Measurements from ENCODE around the gene SLC25A45.
A peak's percentile ranks its signal among the peaks of the same experiment; 100 is the strongest.

SLC25A45 gene

GRCh38 chr11:65389294-65389980, 7.0 kb upstream of the SLC25A45 start:
- DNase-seq (ENCODE audit: low read depth in 2 of 2), result no peak

DNA sequence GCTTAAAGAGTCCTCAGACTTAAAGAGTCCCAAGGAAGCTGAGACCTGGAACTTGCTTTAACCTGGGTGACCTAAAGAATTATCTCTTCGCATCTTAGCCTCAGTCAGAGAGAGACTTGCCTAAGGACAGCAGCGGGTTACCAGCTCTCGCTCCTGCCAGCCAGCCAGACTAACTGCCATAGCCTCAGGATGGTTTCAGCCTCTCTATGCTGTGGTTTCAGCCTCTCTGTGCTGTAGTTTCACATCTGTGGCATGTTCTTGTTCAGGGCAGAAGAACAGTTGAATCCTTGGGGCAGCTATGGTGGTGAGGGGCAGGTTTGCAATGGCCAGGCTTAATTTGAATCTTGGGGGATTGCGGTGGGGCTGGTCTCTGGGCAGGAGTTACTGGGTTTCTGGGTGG, 6.3 kb upstream of the SLC25A45 start:
- no peak for DNase-seq (ENCODE audit: low read depth in 2 of 2)

DNA sequence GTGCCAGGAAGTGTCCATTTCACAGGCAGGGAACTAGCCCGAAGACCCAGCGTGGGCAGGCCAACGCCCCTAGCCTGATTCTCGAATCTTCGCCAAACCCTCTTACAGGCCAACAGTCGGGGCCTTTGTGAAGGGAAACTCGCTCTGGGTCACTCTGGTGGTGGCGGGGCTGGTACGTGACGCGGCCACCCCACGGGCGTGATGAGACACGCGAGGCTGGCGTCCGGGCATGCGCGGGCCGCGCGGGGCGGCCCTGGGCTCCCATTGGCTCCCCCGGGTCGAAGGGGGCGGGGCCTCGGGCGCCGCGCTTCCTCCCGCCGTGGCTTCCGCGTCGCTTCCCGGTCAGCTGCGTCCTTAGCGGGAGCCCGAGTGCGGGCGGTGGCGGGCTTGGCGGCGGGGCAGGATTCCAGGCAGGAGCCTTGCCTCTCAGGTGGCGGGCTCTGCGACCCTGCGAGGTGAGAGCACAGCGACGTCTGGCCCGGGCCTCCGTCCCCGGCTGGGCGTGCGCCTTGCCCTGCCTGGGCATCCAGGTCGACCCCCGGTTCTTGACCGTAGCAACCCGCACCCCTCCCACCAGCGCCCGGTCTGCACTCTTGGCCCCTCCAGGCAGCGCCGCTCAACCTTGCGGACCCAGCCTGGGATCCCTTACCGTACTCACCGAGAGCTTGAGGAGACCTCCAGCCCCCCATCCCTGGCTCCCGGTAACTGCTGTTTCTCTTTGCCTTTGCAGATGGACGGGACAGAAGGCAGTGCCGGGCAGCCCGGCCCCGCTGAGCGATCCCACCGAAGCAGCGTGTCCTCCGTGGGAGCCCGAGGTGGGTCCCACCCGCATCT, 4.1 kb upstream of the SLC25A45 start, which contains the start of gene FRMD8:
Gene FRMD8 (plus strand): TSS at position 331 of the 834 bp plus-strand sequence. CDS start 400 bp downstream, at position 731.
- peak; percentile 70 to 76 for DNase-seq (ENCODE audit: low read depth in 2 of 2)

GRCh38 chr11:65384301-65384889, 1.9 kb upstream of the SLC25A45 start:
- no peak for DNase-seq (ENCODE audit: low read depth in 2 of 2)

GRCh38 chr11:65383778-65384177, 1.3 kb upstream of the SLC25A45 start:
- DNase-seq (ENCODE audit: low read depth in 2 of 2), result no peak

DNA sequence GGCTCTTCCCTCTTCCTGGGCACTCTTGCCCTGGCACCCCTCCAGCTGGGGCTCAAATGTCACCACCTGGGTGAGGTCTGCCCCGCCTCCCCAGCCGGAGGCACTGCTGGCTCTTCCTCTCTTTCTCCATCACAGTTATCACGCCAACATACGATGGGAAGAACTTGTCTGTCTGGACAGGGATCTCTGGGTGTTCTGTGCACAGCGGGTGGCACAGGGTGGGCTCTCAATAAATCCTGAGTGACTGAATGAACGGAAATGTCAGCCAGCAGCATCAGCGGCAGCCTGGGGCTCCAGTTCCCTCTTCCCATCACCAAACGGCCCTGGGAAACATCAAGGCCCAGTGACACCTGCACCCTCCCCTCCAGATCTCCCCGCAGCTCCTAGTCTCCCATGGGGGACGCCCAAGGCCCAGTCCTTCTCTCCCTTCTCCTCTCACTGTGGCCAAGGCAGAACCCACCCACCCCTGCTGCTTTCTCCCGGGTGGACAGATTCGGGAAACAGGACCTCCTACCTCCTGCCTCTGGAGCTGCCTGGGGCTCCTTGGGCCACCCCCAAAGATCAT, 440 bp upstream of the SLC25A45 start:
- DNase-seq (ENCODE audit: low read depth in 2 of 2), result no peak

GRCh38 chr11:65381716-65382032, 772 bp downstream of the SLC25A45 start:
- DNase-seq (ENCODE audit: low read depth in 2 of 2), result no peak

GRCh38 chr11:65380460-65381119, 1.9 kb downstream of the SLC25A45 start:
- DNase-seq (ENCODE audit: low read depth in 2 of 2), result no peak

DNA sequence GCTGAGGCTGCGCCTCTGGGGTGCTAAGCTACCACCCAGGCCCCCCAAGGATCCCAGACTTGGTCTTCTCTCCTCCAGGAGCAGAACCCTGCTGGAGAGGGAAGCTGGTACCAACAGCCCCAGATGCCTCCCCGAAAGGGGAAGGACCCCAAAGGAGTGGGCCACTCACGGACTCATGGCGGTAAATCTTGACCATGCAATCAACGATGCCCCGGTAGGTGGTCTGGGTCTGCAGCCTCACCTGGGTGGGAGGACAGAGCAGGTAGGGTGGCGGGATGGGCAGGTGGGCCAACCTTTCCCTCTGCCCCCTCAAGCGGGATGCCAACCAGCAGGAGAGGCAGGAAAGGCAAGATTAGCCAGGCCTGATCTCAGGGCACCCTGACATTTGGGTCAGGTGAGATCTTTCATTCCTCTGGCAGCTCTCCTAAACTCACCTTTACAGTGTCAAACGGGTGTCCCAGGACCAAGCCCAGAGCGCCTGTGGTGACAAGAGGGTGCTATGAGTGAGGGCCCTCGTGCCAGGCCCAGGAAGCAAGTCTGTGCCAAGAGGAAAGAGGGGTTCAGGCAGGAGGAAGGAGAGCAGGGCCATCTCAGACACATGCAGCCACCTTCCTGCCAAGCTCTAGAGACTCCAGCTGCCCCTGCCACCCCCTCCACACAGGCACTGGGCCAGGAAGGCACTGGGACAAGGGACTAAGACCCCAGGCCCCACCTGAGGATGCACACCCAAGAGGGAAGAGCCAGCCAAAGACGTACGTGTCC, 2.6 kb downstream of the SLC25A45 start:
- DNase-seq (ENCODE audit: low read depth in 2 of 2), result no peak

DNA sequence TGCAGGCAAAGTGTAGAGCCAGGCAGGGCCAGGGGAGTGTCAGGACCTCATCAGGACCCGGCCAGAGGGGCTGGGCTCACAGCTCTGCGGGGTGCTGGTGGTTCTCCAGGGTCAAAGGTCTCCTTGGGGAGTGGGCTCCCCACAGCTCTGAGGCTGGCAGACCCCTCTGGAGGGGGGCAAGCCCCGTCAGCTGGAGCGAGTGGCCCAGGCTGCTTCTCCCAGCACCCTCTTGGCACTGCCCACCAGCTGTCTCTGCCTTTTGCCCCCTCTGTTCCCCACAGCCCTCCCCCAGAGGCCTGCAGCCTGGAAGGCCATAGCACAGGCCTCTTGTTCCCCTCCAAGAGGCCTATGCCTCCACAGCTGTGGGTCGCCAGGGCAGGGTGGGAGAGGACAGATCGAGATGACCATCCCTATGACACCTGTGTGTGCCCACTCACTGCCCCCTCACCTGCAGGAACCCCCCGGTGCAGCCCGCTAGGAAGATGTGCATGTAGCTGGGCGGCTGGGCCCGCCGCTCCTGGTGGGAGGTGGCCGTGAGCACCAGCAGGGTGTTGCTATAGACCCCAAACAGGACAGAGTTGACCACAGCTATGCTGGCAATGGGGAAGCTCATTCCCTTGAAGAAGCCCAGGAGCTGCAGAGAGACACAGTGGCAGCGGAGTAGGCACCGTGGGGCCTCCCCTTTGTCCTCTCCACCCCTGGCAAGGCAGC, 3.4 kb downstream of the SLC25A45 start:
- DNase-seq (ENCODE audit: low read depth in 2 of 2), result no peak

- DNase-seq (ENCODE audit: low read depth in 2 of 2), result no peak
These were observed 4.1 kb downstream of the SLC25A45 start for GRCh38 chr11:65378208-65378927.

- no peak for DNase-seq (ENCODE audit: low read depth in 2 of 2)
These were observed 4.7 kb downstream of the SLC25A45 start for GRCh38 chr11:65377777-65378176.

GRCh38 chr11:65377036-65377435, 5.4 kb downstream of the SLC25A45 start:
- DNase-seq (ENCODE audit: low read depth in 2 of 2), result no peak

DNA sequence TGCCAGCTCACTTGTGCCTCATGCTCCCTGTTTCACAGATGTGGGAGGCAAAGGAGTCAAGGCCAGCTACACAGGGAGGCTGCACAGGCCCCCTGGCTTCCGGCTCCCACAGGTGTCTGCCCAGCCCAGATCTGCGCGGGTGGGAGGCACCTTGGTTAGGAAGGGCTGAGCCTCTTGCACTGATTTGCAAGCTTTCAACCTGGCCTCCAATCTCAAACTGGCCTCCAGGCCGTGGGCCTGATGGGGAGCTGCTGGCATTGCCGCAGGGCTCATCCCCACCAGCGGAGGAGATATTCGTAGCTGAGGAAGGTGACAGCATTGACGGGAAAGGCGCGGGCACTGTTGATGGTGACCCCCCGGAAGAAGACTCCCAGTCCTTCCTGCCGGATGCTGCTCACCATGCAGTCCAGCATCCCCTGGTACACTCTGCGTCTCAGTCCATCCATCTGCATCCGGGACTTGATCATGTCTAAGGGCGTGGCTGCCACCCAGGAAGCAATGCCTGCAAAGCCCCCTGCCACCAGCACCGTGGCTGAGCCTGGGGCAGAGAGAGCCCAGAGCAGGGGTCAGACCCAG, 6.2 kb downstream of the SLC25A45 start:
- no peak for DNase-seq (ENCODE audit: low read depth in 2 of 2)

- no peak for DNase-seq (ENCODE audit: low read depth in 2 of 2)
These were observed 7.4 kb downstream of the SLC25A45 start for GRCh38 chr11:65375012-65375411.

- DNase-seq (ENCODE audit: low read depth in 2 of 2), result no peak
These were observed 8.4 kb downstream of the SLC25A45 start for GRCh38 chr11:65373839-65374580.

DNA sequence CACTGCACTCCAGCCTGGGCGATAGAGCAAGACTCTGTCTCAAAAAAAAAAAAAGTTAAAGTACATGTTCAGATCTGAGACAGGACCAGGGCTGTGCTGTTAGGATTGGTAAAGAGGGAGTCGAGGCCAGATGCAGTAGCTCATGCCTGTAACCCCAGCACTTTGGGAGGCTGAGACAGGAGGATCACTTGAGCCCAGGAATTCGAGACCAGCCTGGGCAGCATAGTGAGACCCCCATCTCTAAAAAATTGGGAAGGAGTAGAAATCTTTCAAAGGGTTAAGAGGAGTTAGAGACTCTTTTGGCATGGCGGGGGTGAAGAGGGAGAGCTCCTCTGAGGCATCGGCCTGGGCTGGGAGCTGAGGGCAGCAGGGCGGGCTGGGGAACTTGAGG, 11.8 kb downstream of the SLC25A45 start:
- DNase-seq (ENCODE audit: low read depth in 2 of 2), result no peak

DNA sequence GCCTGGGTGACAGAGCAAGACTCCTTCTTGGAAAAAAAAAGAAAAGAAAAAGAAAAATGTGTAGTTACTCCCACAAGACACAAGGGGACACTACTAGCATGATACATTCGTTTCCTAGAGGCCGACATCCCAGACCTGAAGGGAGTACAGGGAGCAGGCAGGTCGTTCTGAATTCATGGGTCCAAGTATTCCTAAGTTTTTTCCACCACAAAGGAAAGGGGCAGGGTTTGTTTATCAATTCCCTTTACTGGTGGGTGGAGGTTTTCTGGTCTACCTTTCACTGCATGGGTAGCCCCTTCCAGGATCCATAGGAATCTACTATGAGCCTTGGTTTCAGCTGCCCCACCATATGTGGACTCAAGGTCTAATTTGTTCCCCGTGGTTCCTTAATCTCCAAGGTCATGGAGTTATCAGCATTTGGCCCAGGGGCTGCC, 16.1 kb downstream of the SLC25A45 start:
- DNase-seq (ENCODE audit: low read depth in 2 of 2), result no peak

DNA sequence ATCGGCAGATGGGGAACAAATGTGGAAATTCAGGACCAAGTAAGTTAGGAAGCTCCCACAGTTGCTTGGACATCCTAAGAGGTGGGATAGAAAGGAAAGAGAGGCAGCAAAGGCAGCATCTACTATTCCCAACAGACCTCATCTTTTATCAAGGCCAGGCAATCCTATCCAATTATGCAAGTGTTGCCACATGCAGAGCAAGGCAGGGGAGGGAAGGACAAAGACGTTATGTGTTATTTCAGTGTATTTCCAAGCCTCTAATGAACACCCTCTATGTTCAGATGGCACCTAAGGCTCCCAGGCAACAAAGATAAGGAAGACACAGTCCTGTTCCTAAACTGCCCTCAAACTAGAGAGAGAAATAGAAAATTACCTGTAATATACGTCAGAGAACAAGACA, 18.7 kb downstream of the SLC25A45 start:
- no peak for DNase-seq (ENCODE audit: low read depth in 2 of 2)

All from activated CD4-positive, alpha-beta T cell treated with anti-CD3 and anti-CD28 coated beads for 24 hours (primary cell).